Measurements from ENCODE around the gene ZNF407. TPM values are rescaled to one million over a fixed set of nuclear protein-coding genes. Genes with fewer than 3 reads are reported as not detected.

The ZNF407 gene
- total RNA-seq, 4 donors from 2014 or later: 18.1 to 29.1 (median 19.7) TPM

- ATAC-seq: no peak
- Histone ChIP-seq H3K4me1 (no peaks in the 10 kb centered on the region), H3K4me3 (no peak overlapping the region), H3K27me3 (no peaks in the 10 kb centered on the region), H3K36me3 (no peaks in the 10 kb centered on the region), H3K9me3 (no peaks in the 10 kb centered on the region), H3K27ac (no peak overlapping the region)
- WGBS, 2 donors (ENCODE audit: low coverage in 1 of 2): 80 to 81% methylated on average over 3 to 12 of the region's 12 CpGs
- TF ChIP-seq POLR2A (IDR thresholded peaks at IDR 0.05) (no peak), EP300 (IDR thresholded peaks at IDR 0.05) (no peak), POLR2AphosphoS5 (IDR thresholded peaks at IDR 0.05) (no peak), CTCF (IDR thresholded peaks at IDR 0.05) (no peak)
Observed at GRCh38 chr18:74571895-74572680, 25.6 kb upstream of the ZNF407 start.

GRCh38 chr18:74573053-74573452, 24.6 kb upstream of the ZNF407 start:
- H3K36me3 ChIP-seq: no peaks in the 10 kb centered on the region
- H3K27me3 ChIP-seq: peaks cover 9% of the 10 kb centered on the region
- no peak overlapping the region for H3K4me3 ChIP-seq
- no peaks in the 10 kb centered on the region for H3K9me3 ChIP-seq
- H3K4me1 ChIP-seq: no peaks in the 10 kb centered on the region
- no peak for TF ChIP-seq CTCF (IDR thresholded peaks at IDR 0.05)
- TF ChIP-seq EP300 (IDR thresholded peaks at IDR 0.05): no peak
- no peak for TF ChIP-seq POLR2AphosphoS5 (IDR thresholded peaks at IDR 0.05)
- no peak for TF ChIP-seq POLR2A (IDR thresholded peaks at IDR 0.05)
- no peak for ATAC-seq
- H3K27ac ChIP-seq: no peak overlapping the region

- ATAC-seq: no peak
- Histone ChIP-seq H3K9me3 (no peaks in the 10 kb centered on the region), H3K27me3 (peaks cover 28% of the 10 kb centered on the region), H3K36me3 (no peaks in the 10 kb centered on the region), H3K4me1 (no peaks in the 10 kb centered on the region), H3K27ac (no peak overlapping the region), H3K4me3 (no peak overlapping the region)
- 67 to 71% methylated on average over 2 of the region's 2 CpGs for WGBS, 2 donors (ENCODE audit: low coverage in 1 of 2)
- TF ChIP-seq POLR2A (IDR thresholded peaks at IDR 0.05) (no peak), CTCF (IDR thresholded peaks at IDR 0.05) (no peak), EP300 (IDR thresholded peaks at IDR 0.05) (no peak), POLR2AphosphoS5 (IDR thresholded peaks at IDR 0.05) (no peak)
Observed at GRCh38 chr18:74574916-74575315, 22.8 kb upstream of the ZNF407 start.

GRCh38 chr18:74577019-74577418, 20.7 kb upstream of the ZNF407 start:
- H3K9me3 ChIP-seq: no peaks in the 10 kb centered on the region
- no peaks in the 10 kb centered on the region for H3K4me1 ChIP-seq
- H3K4me3 ChIP-seq: no peak overlapping the region
- peaks cover 40% of the 10 kb centered on the region for H3K27me3 ChIP-seq
- 56 to 60% methylated on average over 4 to 5 of the region's 5 CpGs for WGBS, 2 donors (ENCODE audit: low coverage in 1 of 2)
- ATAC-seq: no peak
- TF ChIP-seq POLR2AphosphoS5 (IDR thresholded peaks at IDR 0.05): no peak
- no peak for TF ChIP-seq POLR2A (IDR thresholded peaks at IDR 0.05)
- TF ChIP-seq CTCF (IDR thresholded peaks at IDR 0.05): no peak
- no peak for TF ChIP-seq EP300 (IDR thresholded peaks at IDR 0.05)
- no peaks in the 10 kb centered on the region for H3K36me3 ChIP-seq
- no peak overlapping the region for H3K27ac ChIP-seq

- WGBS, 2 donors (ENCODE audit: low coverage in 1 of 2): 12 to 22% methylated on average over 6 to 8 of the region's 8 CpGs
- no peak overlapping the region for H3K27ac ChIP-seq
- ATAC-seq: no peak
- H3K4me3 ChIP-seq: no peak overlapping the region
- no peaks in the 10 kb centered on the region for H3K36me3 ChIP-seq
- H3K27me3 ChIP-seq: peaks cover 59% of the 10 kb centered on the region
- H3K9me3 ChIP-seq: no peaks in the 10 kb centered on the region
- TF ChIP-seq EP300 (IDR thresholded peaks at IDR 0.05): no peak
- no peak for TF ChIP-seq POLR2AphosphoS5 (IDR thresholded peaks at IDR 0.05)
- no peak for TF ChIP-seq CTCF (IDR thresholded peaks at IDR 0.05)
- TF ChIP-seq POLR2A (IDR thresholded peaks at IDR 0.05): no peak
- H3K4me1 ChIP-seq: no peaks in the 10 kb centered on the region
Observed at GRCh38 chr18:74579496-74580065, 18.1 kb upstream of the ZNF407 start.

Data from gastroesophageal sphincter (tissue), 4 donors.